ENCODE measurements around the gene FSCN2.

FSCN2 gene

DNA sequence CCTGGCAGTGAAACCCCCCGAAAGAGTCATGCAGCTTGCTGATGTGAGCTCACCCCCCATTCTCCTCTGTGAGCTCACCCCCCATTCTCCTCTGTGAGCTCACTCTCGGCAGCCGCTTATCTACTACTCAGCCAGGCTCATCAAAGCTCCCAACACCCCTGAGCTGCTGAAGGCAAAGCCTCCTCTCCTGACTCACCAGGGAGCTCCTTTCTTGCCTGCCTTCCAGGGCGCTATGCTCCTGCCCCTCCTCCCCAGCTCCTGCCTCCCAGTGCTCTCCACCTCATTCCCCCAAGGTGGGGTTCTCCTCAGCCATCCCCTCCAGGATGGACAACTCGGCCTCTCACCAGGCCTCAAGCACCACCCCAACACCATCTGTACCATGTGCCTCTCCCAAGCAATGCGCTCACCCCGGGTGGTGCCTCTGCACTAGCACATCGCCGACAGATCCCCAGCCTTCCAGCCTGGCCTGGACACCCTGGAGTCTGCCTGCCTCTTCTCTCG, 51.7 kb downstream of the FSCN2 start:
- no peaks in the 10 kb centered on the region for H3K27me3 ChIP-seq (ENCODE audit: insufficient read depth, low read depth)
- no peaks in the 10 kb centered on the region for H3K4me1 ChIP-seq (ENCODE audit: low read depth, poor library complexity, severe bottlenecking)
- no peaks in the 10 kb centered on the region for H4K20me1 ChIP-seq (ENCODE audit: insufficient read depth)
- peaks cover 4% of the 10 kb centered on the region; the same call in 1 of the 2 replicates for H3K36me3 ChIP-seq (ENCODE audit: insufficient read depth)
- no peak for TF ChIP-seq CTCF (conservative IDR thresholded peaks at IDR 0.05; ENCODE audit: low read depth, low read length)
- H2AFZ ChIP-seq (ENCODE audit: low read depth), result no peak overlapping the region
- H3K27ac ChIP-seq, result no peak overlapping the region
- H3K79me2 ChIP-seq (ENCODE audit: insufficient read depth, low read depth), result no peaks in the 10 kb centered on the region
- no peak overlapping the region for H3K4me2 ChIP-seq
- H3K4me3 ChIP-seq (IDR thresholded peaks at IDR 0.05; ENCODE audit: insufficient read depth, low read depth, low read length), result no peak overlapping the region
- no peak overlapping the region for H3K9ac ChIP-seq

DNA sequence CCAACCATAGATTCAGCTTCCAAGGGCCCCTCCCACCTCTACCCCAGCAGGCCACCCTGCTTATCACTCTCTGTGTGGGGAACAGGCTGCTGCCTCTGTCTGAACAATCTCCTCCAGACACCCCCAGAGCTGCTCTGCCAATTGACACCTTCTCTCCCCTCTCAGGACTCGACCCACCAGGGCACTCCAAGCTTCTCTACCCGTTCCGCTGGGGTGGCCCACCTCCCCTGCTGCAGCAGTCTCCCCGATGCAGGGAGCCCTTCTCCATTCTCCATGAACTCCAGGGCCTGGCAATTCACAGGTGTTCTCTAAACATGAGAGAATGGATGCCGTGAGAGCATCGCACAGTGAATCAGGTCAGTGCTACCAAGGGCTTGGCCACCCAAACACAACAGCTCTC, 52.3 kb downstream of the FSCN2 start:
- Histone ChIP-seq H3K4me2 (no peak overlapping the region), H3K4me1 (ENCODE audit: low read depth, poor library complexity, severe bottlenecking) (no peaks in the 10 kb centered on the region), H4K20me1 (ENCODE audit: insufficient read depth) (no peaks in the 10 kb centered on the region), H3K27me3 (ENCODE audit: insufficient read depth, low read depth) (no peaks in the 10 kb centered on the region), H3K36me3 (ENCODE audit: insufficient read depth) (peaks cover 4% of the 10 kb centered on the region; the same call in 1 of the 2 replicates), H3K79me2 (ENCODE audit: insufficient read depth, low read depth) (no peaks in the 10 kb centered on the region), H3K9ac (no peak overlapping the region), H3K4me3 (IDR thresholded peaks at IDR 0.05; ENCODE audit: insufficient read depth, low read depth, low read length) (no peak overlapping the region), H3K27ac (no peak overlapping the region), H2AFZ (ENCODE audit: low read depth) (no peak overlapping the region)
- no peak for TF ChIP-seq CTCF (conservative IDR thresholded peaks at IDR 0.05; ENCODE audit: low read depth, low read length)

- Histone ChIP-seq H3K79me2 (ENCODE audit: insufficient read depth, low read depth) (no peaks in the 10 kb centered on the region), H3K4me3 (IDR thresholded peaks at IDR 0.05; ENCODE audit: insufficient read depth, low read depth, low read length) (no peak overlapping the region), H3K4me2 (no peak overlapping the region), H3K27ac (no peak overlapping the region), H3K9ac (no peak overlapping the region), H2AFZ (ENCODE audit: low read depth) (no peak overlapping the region), H3K36me3 (ENCODE audit: insufficient read depth) (peaks cover 4% of the 10 kb centered on the region; the same call in 1 of the 2 replicates), H3K27me3 (ENCODE audit: insufficient read depth, low read depth) (no peaks in the 10 kb centered on the region), H4K20me1 (ENCODE audit: insufficient read depth) (no peaks in the 10 kb centered on the region), H3K4me1 (ENCODE audit: low read depth, poor library complexity, severe bottlenecking) (no peaks in the 10 kb centered on the region)
- no peak for TF ChIP-seq CTCF (conservative IDR thresholded peaks at IDR 0.05; ENCODE audit: low read depth, low read length)
Observed at GRCh38 chr17:81581758-81582157, 53.6 kb downstream of the FSCN2 start.

DNA sequence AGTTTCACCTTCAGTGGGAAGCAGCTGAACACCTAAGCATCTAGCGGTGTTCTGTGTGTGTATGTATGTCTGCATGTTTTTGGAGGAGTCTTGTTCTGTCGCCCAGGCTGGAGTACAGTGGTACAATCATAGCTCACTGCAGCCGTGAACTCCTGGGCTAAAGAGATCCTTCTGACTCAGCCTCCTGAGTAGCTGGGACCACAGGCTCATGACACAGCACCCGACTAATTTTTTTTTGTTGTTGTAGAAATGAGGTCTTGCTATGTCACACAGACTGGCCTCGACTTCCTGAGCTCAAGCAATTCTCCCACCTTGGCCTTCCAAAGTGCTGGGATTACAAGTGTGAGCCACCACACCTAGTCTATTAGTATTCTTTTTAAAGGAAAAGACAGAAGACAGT, 54.2 kb downstream of the FSCN2 start:
- no peak for TF ChIP-seq CTCF (conservative IDR thresholded peaks at IDR 0.05; ENCODE audit: low read depth, low read length)
- Histone ChIP-seq H4K20me1 (ENCODE audit: insufficient read depth) (no peaks in the 10 kb centered on the region), H3K4me3 (IDR thresholded peaks at IDR 0.05; ENCODE audit: insufficient read depth, low read depth, low read length) (no peak overlapping the region), H3K4me2 (no peak overlapping the region), H3K27me3 (ENCODE audit: insufficient read depth, low read depth) (no peaks in the 10 kb centered on the region), H3K4me1 (ENCODE audit: low read depth, poor library complexity, severe bottlenecking) (no peaks in the 10 kb centered on the region), H3K27ac (no peak overlapping the region), H3K9ac (no peak overlapping the region), H2AFZ (ENCODE audit: low read depth) (no peak overlapping the region), H3K36me3 (ENCODE audit: insufficient read depth) (peaks cover 4% of the 10 kb centered on the region; the same call in 1 of the 2 replicates), H3K79me2 (ENCODE audit: insufficient read depth, low read depth) (no peaks in the 10 kb centered on the region)
